Embryonic facial prominence (tissue), 1 donor: ENCODE results near the gene TTYH2.
A peak's percentile ranks its signal among the peaks of the same experiment; 100 is the strongest.

ENCODE experiments used
- DNase-seq: peaks from one replicate; pipeline ENCODE4 v3.0.0-alpha.2; 2016; ENCODE audit errors: extremely low spot score

TTYH2 gene

DNA sequence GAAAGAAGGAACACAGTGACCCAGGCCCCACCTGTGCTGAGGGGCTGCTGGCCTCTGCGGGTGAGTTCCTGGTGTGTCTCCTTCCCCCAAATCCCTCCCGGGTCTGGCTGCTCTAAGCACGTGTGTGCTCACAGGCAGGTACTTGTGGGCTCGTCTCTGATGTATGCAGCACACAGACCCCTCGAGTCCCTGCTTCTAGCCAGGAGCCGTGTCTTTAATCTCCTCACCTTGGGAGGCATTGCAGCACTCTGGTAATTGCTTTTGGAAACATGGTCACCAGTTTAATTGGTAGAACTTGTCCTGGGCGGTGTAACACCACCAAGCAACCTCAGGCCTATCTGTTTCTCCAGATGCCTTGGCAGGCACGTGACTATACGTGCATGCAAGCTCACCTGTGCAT lies 18.7 kb upstream of the TTYH2 start:
- DNase-seq, result no peak

DNA sequence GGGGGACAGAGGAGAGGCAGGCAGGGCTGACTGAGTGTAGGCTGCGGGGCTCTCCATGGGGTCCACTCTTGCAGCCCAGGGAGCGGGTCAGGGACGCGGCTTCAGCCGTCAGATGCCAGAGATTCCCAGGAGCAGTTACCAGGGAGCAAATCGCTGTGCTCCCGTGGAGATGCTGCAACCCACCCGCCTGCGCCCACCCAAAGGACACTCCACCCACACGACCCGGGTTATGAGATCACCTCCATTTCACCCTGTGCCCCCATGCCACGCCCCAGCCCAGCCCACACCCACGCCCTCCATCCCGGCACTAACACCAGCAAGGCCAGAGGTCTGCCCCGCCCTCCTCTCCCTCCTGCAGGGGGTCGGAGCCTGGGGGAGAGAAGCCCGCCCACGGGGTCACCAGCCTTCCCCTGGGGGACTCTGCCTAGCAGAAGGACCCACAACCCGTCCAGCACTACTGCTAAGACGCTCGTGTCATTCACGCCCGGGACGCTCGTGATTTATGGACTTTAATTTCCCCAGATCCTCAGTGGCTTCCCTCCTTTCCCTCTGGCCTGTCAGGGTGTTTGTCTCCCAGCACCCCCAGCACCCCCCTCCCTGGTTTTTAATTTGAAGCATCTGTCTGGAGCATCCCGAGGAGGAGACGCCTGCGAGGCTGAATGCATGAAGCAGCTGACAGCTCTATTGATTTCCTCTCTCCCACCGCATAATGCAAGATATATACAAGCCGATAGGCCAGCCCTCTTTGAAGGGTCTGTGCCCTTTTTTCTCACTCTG lies 16.6 kb upstream of the TTYH2 start:
- DNase-seq, result no peak

DNA sequence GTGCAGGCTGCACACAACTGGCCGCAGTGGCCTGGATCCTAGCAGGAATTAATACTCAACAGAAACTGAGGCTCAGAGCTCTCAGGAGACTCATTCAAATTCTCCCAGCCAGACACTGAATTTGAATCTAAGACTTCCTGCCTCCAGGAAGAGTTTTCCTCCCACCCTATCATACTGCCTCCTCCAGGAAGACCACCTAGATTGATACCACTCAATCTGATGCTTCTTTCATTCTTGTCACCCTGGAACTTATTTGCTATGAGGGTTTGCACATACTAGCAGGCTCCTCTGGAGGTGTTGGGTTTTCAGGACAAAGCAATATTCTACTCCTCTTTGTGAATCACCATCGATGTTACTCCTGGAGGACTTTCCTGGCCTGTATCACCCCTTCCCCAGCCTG lies 15.6 kb upstream of the TTYH2 start:
- DNase-seq, result no peak

- DNase-seq, result no peak
Observed at GRCh38 chr17:74198694-74199093, 14.7 kb upstream of the TTYH2 start.

DNA sequence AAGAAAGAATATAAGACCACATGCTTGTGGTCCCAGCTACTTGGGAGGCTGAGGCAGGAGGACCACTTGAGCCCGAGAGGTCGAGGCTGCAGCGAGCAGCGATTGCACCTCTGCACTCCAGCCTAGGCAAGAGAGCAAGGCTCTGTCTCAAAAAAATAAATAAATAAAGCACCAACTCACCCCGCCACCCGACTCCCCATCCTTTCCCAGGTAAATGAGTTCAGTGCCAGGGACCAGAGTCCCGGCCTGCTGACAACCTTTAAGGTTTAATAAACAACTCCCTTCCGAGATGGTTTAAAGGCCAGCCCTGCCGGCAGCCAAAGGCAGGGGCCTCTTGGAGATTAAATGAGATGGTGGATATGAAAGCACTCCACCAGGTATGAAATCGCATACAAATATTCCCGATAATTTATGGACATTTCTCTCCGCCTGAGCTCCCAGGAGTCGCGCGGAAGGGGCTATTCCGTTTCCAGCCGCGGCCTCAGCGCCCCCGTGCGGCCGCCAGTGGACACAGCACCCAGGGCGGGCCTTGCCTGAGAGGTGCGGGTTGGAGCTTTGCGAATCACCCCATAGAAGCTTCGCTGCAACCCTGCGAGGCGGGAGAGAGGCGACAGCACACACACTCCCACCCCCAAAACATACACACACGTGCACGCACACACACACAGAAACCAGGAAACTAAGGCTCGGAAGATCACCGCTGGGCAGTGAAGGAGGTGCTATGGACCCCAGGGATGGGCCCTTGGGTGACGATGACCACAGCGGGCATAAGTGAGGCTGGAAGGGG lies 13.9 kb upstream of the TTYH2 start:
- no peak for DNase-seq

- DNase-seq, result no peak
Observed at GRCh38 chr17:74200112-74200511, 13.3 kb upstream of the TTYH2 start.

DNA sequence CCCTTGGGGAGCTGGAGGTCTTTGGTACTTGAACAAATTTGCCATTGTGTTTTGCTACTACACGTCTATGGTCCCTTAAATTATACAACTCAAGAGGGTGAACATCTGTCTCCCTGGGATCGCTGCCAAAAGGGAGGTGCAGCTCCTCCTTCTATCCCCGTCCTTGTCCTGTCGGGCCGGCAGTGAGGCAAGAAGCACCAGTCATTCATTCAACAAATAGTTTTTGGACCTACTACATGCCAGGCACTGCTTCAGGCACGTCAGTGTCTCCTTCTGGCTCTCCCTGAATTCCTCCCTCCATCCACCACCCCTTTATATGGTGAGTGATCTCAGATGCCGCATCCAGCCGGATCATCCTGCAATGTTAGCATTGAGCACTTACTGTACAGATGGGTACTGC lies 12.1 kb upstream of the TTYH2 start:
- DNase-seq, result no peak

GRCh38 chr17:74201948-74202347 lies 11.4 kb upstream of the TTYH2 start:
- DNase-seq, result no peak

- no peak for DNase-seq
Observed at GRCh38 chr17:74202938-74203337, 10.4 kb upstream of the TTYH2 start.

GRCh38 chr17:74203439-74204240 lies 9.7 kb upstream of the TTYH2 start, which contains the start of gene RPL38:
Gene RPL38, plus strand, starts transcription at chr17:74203678. Its CDS starts 278 bp downstream, at chr17:74203956.
- DNase-seq, result peak; percentile 96

- DNase-seq, result no peak
Observed at GRCh38 chr17:74204474-74204873, 8.9 kb upstream of the TTYH2 start.

GRCh38 chr17:74205274-74205673 lies 8.1 kb upstream of the TTYH2 start:
- no peak for DNase-seq

- no peak for DNase-seq
Observed at GRCh38 chr17:74206332-74206818, 7.0 kb upstream of the TTYH2 start.

DNA sequence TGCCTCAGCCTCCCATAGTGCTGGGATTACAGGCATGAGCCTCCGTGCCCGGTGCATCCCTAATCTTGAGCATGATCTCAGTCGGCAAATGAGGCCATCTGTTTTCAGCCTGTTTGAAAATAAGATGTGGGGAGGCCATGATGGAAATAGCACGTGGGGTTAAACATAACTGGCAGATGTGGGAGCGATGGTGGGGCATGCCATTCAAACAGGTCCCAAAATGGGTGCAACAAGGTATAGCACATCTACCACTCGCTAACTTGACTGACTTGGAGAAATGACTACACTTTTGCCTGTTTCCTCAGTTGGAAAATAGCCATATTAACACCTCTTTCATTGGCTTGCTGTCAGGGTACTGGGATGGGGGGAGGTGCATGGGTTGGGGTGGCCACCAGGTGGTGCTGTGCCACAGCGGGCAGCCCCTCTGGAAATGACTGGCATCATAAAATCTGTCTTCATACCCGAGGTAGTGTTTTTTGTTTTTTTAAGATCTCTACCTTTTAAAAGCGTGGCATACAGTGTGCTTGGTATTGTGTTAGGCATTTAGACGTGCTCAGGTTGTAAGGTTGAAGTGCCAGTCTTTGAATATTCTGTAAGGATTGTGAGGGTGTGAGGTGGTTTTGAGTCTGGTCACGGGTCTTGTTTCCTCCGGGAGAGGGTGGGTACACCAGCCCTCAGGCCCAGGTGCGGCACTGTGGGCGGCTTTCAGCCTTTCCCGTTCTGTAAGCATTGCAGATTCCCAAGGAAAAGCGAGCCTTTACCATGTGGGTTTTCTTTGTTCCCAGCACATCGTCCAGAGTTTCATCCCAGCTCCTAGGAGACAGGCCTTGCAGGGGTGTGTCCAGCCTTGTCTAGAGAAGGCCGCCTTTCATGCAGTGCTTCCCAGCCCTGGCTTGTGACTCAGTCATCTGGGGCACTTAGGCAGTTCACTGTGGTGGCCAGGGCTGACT lies 2.9 kb upstream of the TTYH2 start:
- DNase-seq, result no peak

- DNase-seq, result no peak
Observed at GRCh38 chr17:74211141-74211911, 2.0 kb upstream of the TTYH2 start.

DNA sequence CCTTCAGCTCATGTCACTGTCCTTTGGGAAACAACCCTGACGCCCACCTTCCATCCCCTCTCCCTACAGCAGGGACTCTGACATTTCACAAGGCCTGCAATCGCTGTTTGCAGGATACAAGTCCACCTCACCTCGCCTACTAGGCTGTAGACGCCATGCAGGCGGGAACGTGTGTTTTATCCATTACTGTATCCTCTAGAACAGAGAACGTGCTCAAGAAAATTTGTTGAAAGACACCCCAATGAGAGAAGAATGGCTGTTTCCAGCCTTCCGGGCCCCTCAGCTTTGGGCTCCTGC lies 1.5 kb upstream of the TTYH2 start:
- no peak for DNase-seq

DNA sequence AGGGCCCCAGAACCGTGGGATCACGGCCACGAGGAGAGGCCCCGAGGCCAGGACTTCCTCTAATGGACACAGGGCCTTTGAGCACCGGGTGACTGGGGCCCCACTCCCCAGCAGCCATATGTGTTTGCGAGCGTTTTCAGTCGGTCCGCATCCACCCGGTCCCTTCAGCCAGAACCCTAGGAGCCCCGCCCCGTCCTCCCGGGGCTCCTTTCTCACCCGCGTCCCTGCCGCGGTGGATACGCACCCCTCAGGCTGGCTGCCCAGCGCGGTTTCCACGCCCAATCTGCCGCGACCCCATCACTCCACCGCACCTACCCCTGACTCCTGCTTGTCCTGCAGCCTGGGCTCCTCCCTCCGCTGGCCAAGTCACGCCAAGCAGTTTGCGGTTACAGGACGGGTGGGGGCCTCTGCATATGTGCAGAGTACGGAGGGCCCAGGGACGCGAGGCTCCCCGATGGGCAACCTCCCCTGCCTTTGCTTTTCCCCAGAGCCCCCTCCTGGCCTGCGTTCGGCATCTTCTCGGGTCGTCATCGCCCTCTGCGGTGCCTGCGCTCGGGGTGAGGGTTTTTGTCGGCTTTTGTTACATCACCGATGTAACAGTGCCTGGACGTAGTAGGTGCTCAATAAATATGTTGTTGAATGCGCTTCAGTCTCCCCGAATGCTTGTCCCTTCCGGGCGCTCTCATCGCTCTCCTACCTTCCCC lies 1.0 kb upstream of the TTYH2 start:
- no peak for DNase-seq

DNA sequence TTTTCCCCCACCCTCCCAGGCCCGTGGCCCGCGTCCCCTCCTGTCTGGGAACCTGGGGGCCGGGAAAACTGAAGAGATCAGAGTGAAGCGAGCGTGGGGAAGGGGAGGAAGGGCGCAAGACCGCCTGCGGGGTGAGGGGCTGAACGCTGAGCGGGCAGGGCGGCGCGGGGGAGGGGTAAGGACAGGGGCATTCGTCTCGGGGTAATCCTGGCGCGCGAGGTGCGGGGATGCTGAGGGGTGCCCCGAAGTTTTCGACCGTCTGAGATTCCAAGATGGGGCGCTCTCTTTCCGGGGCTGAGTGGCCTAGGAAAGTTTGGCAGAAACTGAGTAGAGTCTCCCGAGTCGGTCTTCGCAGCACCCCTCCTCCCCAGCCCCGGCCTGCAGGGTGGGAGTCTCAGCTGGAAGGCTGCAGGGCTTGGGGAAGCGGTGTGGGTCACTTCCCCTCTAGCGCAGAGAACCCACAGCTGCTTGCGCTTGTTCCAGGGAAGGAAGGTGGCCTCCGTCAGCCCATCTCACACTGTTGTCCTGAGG lies 555 bp downstream of the TTYH2 start:
- no peak for DNase-seq

GRCh38 chr17:74214484-74215341 lies 1.3 kb downstream of the TTYH2 start:
- DNase-seq, result no peak
